Right lung (tissue), 5 donors: ENCODE measurements around the gene KLLN. TPM values are rescaled to one million over a fixed set of nuclear protein-coding genes. Genes with fewer than 3 reads are reported as not detected.

Experiments
- polyA plus RNA-seq, 5 donors: library from polyadenylated mRNA; unstranded; fragments of 120-200 nt; gene quantifications; one replicate each; pipeline versions ENCODE4 v1.2.1 to v1.2.3, GENCODE V29; 2013; ENCODE audit warnings: inconsistent platforms in 1 of 5, low replicate concordance in 1 of 5; ENCODE audit not compliant: insufficient read length in 5 of 5, insufficient read depth in 1 of 5

KLLN gene
- polyA plus RNA-seq, 5 donors: 0.90 to 1.4 (median 1.2) TPM

Other genes with a start within 250 kb of the KLLN start
- 10 to 100 TPM; 45.5 to 58.2 (median 55.2) TPM for gene PAPSS2, start 203.7 kb downstream of the KLLN start, polyA plus RNA-seq
- gene ATAD1, start 45.3 kb downstream of the KLLN start, polyA plus RNA-seq: 10 to 100 TPM; 38.8 to 65.5 (median 57.6) TPM
- gene PTEN, start 92 bp upstream of the KLLN start, polyA plus RNA-seq: 100 to 1,000 TPM in 4 of 5 donors, 10 to 100 TPM in 1; 84.7 to 134 (median 122) TPM